ENCODE measurements around the gene CCDC184. TPM values are rescaled to one million over a fixed set of nuclear protein-coding genes. Genes with fewer than 3 reads are reported as not detected.
A peak's percentile ranks its signal among the peaks of the same experiment; 100 is the strongest.

Gene CCDC184
- total RNA-seq, 6 donors from 2014 or later: 0.17 to 1.3 (median 0.93) TPM

DNA sequence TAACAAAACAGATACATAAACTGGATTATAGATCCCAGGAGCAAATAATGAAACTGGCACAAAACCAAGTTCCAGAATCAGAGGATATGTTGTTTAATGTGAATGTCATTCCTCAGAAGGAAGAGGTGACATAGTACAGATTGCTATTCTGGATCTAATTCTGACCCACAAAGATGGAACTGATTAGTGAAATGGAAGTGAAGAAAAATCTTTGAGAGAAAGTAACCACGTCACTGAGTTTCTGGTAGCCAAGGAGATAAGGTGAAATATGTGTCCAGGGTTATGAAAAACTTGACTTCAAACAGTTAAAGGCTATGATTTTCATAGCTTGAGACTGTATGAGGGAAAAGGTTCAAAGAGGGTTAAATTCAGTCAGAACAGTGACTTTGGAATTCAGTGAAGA, 11.4 kb downstream of the CCDC184 start:
- Histone ChIP-seq H3K36me3 (no peaks in the 10 kb centered on the region), H3K27ac (peak overlapping the region in 2 of 4 donors; percentile 7 to 11), H3K27me3 (no peaks in the 10 kb centered on the region), H3K9me3 (no peaks in the 10 kb centered on the region), H3K4me1 (peaks cover 13 to 35% (median 27%) of the 10 kb centered on the region in 4 donors), H3K4me3 (no peak overlapping the region)
- no peak for ATAC-seq (ENCODE audit: low FRiP score in 2 of 2)
- WGBS, 2 donors: 50 to 56% methylated on average over 1 of the region's 1 CpG
- TF ChIP-seq POLR2A (IDR thresholded peaks at IDR 0.05) (no peak), POLR2AphosphoS5 (IDR thresholded peaks at IDR 0.05) (no peak), EP300 (IDR thresholded peaks at IDR 0.05) (no peak), CTCF (IDR thresholded peaks at IDR 0.05) (no peak)
- DNase-seq: no peak

DNA sequence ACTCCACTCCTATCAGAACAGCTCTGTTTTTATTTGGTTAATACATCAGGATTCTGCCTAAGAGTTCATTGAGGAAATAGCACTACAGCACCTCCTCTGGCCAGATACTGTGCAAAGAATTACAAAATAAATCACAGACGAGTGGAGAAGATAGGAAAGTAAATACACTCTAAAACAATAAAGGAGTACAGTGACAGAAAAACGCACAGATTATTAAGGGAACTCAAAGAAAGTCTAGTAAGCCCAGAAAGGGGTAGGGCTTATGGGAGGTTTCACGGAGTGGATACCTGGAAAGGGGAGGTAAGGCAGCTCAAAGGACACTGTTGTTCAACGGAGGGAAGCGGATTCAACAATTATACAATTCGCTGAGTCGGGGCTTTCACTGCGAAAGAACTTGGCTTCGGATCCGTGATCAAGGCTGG, 14.1 kb downstream of the CCDC184 start:
- DNase-seq: no peak
- Histone ChIP-seq H3K27me3 (no peaks in the 10 kb centered on the region), H3K4me3 (peak overlapping the region; percentile 46 to 75 (median 60)), H3K9me3 (no peaks in the 10 kb centered on the region), H3K36me3 (no peaks in the 10 kb centered on the region), H3K27ac (peak overlapping the region; percentile 96 to 100 (median 97)), H3K4me1 (peaks cover 29 to 52% (median 37%) of the 10 kb centered on the region in 4 donors)
- TF ChIP-seq POLR2AphosphoS5 (IDR thresholded peaks at IDR 0.05) (no peak), EP300 (IDR thresholded peaks at IDR 0.05) (no peak), CTCF (IDR thresholded peaks at IDR 0.05) (peak in 5 of 6 experiments; percentile 9 to 59 (median 42)), POLR2A (IDR thresholded peaks at IDR 0.05) (no peak)
- WGBS, 2 donors: 0 to 1% methylated on average over 10 of the region's 10 CpGs
- peak; percentile 74 to 76 for ATAC-seq (ENCODE audit: low FRiP score in 2 of 2)

- DNase-seq (peak; percentile 96 to 99), ATAC-seq (ENCODE audit: low FRiP score in 2 of 2) (peak; percentile 97 to 98)
- TF ChIP-seq POLR2AphosphoS5 (IDR thresholded peaks at IDR 0.05) (peak; percentile 96 to 99), EP300 (IDR thresholded peaks at IDR 0.05) (peak in 1 of 4 donors; percentile 54), CTCF (IDR thresholded peaks at IDR 0.05) (peak in 2 of 6 experiments; percentile 16 to 31), POLR2A (IDR thresholded peaks at IDR 0.05) (peak in 3 of 4 donors; percentile 97 to 99 (median 99))
- Histone ChIP-seq H3K27ac (peak overlapping the region; percentile 96 to 100 (median 97)), H3K4me1 (peaks cover 29 to 47% (median 35%) of the 10 kb centered on the region in 4 donors), H3K27me3 (no peaks in the 10 kb centered on the region), H3K4me3 (peak overlapping the region; percentile 58 to 75 (median 68)), H3K36me3 (no peaks in the 10 kb centered on the region), H3K9me3 (no peaks in the 10 kb centered on the region)
- 0 to 3% methylated on average over 21 to 38 of the region's 39 CpGs for WGBS, 2 donors
Observed at GRCh38 chr12:48197971-48198671, 14.7 kb downstream of the CCDC184 start.

DNA sequence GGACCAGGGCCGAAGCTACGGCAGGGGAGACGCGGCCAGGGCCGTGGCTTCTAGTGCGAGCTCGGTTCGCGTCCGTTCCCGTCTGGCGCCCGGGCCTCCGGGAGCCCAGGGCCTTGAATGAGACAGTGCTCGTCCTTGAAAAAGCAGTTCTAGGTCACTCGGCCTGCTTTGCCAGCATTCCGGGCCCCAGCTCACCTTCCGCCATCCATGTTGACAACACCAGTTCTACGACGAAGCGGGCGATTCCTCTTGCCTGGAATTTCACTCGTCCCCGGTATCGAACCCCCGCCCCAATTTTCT, 15.2 kb downstream of the CCDC184 start:
- TF ChIP-seq POLR2A (IDR thresholded peaks at IDR 0.05) (no peak), POLR2AphosphoS5 (IDR thresholded peaks at IDR 0.05) (no peak), EP300 (IDR thresholded peaks at IDR 0.05) (no peak), CTCF (IDR thresholded peaks at IDR 0.05) (no peak)
- H3K36me3 ChIP-seq: no peaks in the 10 kb centered on the region
- H3K27ac ChIP-seq: peak overlapping the region; percentile 96 to 100 (median 97)
- DNase-seq (peak; percentile 38 to 91), ATAC-seq (ENCODE audit: low FRiP score in 2 of 2) (peak; percentile 13 to 63)
- peak overlapping the region; percentile 58 to 75 (median 68) for H3K4me3 ChIP-seq
- H3K27me3 ChIP-seq: no peaks in the 10 kb centered on the region
- WGBS, 2 donors: 11 to 14% methylated on average over 14 to 26 of the region's 26 CpGs
- H3K4me1 ChIP-seq: peaks cover 29 to 42% (median 31%) of the 10 kb centered on the region in 4 donors
- no peaks in the 10 kb centered on the region for H3K9me3 ChIP-seq

All from upper lobe of left lung (tissue), 6 donors.